HL-60/S4 treated with phorbol 12-myristate 13-acetate at 8.2 ng/mL for 4 days and 3 days (cell line): ENCODE results near the gene DDB1.

Source experiments
- in situ Hi-C: fragments of 300-500 bp; cut with MboI; formaldehyde crosslinking; loops from 2 replicates; pipeline ENCODE4 v1.15.0; 2022; ENCODE audit warnings: low sequenced_read_pairs

The DDB1 gene

GRCh38 chr11:61337706-61338470 is 5.0 kb upstream of the DDB1 start:
- in situ Hi-C loops = loop anchor here (5.0 kb wide), 1 partner anchor 49 kb away; no protein-coding TSS in a partner anchor

GRCh38 chr11:61336171-61336935 is 3.4 kb upstream of the DDB1 start:
- in situ Hi-C loops = loop anchor here (5.0 kb wide), 1 partner anchor 51 kb away; no protein-coding TSS in a partner anchor

DNA sequence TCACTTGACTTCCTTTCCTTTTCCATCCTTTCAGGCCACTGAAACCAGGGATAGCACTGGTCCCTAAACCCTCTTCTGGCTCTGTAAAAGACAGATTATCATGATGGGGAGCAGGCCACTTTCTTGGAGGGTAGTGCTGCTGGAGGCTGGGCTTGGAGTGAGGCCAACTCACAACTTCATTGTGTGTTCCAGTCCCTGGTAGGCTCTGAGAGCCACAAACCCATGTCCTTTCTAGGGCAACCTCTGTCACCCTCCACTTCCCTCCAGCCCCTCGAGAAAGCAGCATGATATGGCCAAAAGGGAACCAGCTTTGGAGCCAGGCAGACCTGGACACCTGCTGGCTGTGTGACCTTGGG is 2.4 kb upstream of the DDB1 start:
- in situ Hi-C loops = loop anchor here (5.0 kb wide), 1 partner anchor 52 kb away; no protein-coding TSS in a partner anchor

- in situ Hi-C loops = loop anchor here (5.0 kb wide), 1 partner anchor 53 kb away; no protein-coding TSS in a partner anchor
These were observed 1.8 kb upstream of the DDB1 start for GRCh38 chr11:61334434-61335354.

- in situ Hi-C loops = no loop called here
These were observed 887 bp upstream of the DDB1 start for GRCh38 chr11:61333550-61334433.

DNA sequence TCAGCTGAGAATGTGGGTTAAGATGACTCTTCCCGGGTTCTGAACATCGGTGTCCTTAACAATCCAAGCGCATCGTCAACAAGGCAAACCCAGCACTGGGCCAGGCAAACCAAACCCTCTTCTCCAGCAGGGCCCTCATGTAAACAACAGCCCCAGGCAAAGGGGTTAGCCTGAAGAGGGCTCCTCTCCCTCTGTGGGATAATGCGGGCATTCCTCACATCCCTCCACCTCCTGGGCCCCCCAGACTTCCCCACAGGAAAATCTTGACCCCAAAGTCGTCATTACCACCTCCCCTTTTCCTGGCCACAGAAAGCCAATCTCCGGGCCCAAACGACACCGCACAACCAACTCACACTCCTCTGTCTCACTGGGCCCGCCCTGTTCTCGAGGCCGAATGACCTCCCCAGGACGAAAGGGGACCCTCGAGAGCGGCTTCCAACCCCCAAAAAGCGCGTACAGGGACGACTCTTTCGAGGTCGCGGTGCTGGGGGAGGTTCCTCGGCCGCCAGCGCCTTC is 566 bp downstream of the DDB1 start:
- in situ Hi-C loops = no loop called here

GRCh38 chr11:61331651-61332050 is 1.3 kb downstream of the DDB1 start:
- in situ Hi-C loops = no loop called here

DNA sequence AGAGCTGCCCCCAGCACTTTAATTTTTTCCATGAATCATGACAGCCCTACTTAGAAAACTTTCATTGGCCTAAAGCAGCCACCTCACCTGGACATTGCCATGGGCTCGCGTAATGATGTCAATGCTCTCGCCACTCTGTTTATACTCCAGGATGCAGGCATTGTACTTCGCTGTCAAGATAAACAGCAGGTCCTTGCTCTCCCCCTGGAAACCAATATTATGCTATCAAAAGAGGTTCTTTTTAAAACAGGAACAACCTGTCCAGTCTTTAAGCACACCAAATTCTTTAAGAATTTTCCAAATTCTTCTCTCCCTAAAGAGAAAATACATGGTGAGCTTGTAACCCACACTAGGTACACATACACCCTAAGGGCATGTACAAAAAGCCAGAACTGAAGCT is 3.0 kb downstream of the DDB1 start:
- in situ Hi-C loops = no loop called here

- in situ Hi-C loops = no loop called here
These were observed 4.6 kb downstream of the DDB1 start for GRCh38 chr11:61328351-61328750.

DNA sequence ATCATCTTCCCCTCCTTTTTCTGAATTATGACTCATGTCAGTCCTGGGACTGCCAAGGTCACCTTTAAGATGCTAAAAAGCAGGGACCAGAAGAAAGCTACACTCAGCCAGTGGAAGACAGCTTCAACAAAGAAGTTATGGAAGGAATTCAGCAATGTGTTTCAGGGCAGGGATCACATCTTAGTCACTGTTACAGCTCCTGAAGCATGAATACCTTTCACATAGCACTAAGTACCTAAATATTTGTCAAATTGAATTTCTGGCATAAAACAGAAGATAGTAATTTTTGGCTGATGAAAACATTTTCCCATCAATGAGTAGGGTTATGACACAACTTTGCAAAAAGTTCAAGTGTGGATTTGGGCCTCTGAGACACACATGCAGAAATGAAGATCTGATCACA is 5.2 kb downstream of the DDB1 start:
- in situ Hi-C loops = no loop called here

DNA sequence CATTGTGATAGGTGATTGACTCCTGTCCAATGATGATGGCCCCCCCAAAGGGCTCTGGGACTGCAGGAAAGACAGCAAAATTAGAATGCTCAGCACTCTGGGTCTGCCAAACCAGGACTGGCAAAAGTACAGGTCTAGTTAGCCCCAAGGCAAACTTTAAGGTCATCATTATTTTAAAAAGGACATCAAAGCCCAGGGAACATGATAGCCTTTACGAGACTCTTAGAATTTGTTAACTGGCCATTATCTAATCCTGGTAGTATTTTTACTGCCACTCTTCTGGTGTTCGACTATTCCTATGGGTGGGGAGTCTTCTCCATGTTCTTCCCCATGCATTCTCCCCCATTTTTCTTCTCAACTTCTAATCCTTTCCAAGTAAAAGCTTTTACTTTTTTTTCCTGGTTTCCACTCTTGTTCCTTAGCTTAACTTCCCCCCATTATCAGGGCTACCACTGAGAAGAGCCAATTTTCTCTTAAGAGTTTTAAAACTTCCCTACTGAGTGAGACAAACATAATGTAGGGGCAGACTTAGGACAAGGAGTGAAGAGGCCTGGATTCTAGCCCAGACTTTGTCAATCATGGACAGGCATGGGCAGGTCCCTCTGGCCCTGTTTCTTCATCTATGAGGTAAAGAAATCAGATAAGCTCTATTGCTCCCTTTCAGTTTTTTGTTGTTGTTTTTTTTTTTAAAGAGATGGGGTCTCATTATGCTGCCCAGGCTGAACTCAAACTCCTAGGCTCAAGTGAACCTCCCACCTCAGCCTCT is 7.1 kb downstream of the DDB1 start:
- in situ Hi-C loops = no loop called here

- in situ Hi-C loops = no loop called here
These were observed 17.6 kb downstream of the DDB1 start for GRCh38 chr11:61315260-61315659.

DNA sequence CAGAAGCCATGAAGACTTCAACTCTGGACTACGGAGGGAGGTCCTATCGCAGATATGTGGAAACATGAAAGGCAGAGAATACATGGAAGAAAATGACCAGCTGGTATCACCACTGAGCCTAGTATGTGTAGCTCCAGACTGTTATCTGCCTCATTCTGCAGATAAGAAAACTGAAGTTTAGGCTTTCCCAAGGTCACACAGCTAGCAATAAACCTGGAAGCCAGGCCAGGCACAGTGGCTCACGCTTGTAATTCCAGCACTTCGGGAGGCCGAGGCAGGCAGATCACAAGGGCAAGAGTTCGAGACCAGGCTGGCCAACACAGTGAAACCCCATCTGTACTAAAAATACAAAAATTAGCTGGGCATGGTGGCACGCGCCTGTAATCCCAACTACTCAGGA is 22.2 kb downstream of the DDB1 start:
- in situ Hi-C loops = no loop called here

DNA sequence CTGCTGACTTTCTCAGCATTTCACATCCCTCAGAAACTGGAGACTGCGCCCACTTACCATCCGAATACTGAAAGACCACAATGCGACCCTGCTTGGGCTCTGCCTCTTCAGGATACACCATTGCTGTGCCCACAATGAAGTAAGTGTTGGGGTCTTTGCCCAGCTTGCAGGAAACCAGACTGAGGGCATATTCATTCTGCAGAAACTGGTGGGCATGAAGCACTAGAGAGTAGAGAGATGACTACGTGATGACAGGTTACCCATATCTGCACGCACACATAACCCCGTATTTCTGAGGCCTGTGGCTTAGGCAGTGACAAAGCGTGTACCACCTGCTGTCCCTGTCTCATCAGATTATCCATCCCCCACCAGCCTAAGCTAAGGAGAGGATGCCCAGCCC is 23.2 kb downstream of the DDB1 start:
- in situ Hi-C loops = no loop called here

DNA sequence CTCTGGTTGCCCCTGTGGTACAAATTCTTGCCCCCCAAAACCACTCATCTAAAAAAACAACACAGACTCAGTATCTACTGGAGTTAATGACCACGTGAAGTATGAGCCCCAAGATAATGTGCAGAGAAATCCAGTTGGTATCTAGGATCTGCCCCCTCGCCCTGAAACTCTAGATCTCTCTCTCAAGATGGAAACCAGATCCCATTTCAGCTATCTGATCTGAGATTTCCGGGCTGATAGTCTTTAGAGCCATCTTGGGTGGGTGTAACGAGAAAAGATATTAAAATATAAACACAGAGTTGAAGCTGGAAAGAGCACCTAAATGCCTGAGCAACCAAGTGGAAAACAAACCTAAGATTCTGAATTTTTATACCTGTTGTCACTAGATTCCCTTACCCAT is 23.8 kb downstream of the DDB1 start:
- in situ Hi-C loops = no loop called here

DNA sequence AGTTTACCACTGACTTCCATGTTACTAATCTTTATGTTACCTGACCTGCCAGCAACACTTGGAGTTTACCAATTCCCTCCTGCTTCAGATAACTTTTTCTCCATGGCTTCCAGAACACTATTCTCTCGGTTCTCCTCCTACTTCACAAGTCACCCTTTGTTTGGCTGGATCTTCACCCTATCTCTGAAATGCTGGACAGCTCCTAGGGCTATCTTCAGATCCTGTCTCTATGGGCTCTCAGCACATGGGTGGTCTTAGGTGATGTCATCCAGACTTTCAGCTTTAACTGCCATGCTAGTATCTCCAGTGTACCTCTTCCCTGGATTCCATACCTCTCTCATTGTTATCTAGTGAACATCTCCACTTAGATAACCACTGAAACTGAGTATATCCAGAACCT is 25.6 kb downstream of the DDB1 start:
- in situ Hi-C loops = no loop called here

DNA sequence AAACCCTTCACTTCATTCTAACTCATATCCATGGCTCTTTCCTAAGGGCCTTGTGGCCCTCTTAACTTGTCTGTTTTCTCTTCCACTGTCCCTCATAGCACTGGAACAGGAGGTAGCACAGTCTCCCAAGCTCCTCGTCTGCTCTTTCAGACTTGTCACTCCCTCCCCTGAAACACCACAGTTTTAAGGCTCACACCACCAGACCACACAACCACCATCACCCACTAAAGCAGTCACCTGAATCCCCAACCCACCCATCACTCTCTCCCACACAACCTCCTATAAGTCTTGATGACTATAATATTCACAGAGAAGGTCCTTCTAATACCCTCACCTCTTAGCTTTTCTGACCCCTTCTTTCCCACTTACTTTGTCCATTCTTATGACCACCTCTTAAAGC is 26.7 kb downstream of the DDB1 start:
- in situ Hi-C loops = no loop called here

DNA sequence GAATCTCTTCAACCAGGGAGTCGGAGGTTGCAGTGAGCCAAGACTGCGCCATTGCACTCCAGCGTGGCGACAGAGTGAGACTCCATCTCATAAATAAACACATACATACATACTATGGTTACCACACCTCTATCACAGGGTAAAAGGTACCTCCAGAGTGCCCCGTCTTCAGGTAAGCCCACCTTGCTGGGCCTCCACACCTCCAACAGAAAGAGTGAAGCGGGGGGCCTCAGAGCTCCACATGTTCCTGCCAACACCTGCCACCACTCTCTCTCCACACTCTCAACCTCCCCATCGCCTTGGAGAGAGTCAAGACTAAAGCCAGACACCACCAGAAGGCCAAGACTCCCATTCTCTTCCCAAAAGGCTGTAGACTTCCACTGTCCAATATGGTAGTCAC is 27.5 kb downstream of the DDB1 start:
- in situ Hi-C loops = no loop called here

DNA sequence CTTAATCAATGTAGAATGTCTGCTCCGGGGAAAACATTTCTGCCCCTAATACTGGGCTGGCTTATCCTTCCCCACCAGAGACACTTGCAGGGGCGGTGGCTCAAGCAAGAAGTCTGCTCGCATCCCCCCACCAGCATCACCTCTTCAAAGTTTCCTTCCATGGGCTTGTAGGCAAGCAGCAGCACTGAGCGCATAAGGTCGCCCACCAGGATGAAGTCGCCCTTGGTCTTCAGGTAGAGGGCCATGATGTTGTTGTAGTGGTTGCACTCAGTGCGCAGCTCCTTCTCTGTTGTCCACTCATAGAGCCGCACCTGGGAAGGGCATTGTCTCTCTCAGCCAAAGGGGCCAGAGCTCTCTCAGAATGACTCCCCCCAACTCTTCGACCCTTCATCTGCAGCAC is 29.2 kb downstream of the DDB1 start:
- in situ Hi-C loops = no loop called here
